K562 (cell line): ENCODE results near the gene OSCP1. TPM values are rescaled to one million over a fixed set of nuclear protein-coding genes. Genes with fewer than 3 reads are reported as not detected.

Experiments
- ARID2 ChIP-seq: fragments of 450-650 bp; IDR thresholded peaks from 2 replicates; pipeline ENCODE4 v1.6.1; 2017; ENCODE audit warnings: antibody characterized with exemption, mild to moderate bottlenecking
- ATF3 ChIP-seq, 2 experiments: fragments of 450-650 bp in 1 of 2; sonication (generic) in 1 of 2; formaldehyde crosslinking in 1 of 2; IDR thresholded peaks in 1 of 2; conservative IDR thresholded peaks in 1 of 2; 2 replicates each; pipeline versions ENCODE4 v1.6.1 to v1.8.1; 2016 to 2023; ENCODE audit warnings: mild to moderate bottlenecking in 2 of 2, moderate library complexity in 2 of 2, inconsistent platforms in 1 of 2, missing genetic modification reagents in 1 of 2
- HNRNPUL1 ChIP-seq: fragments of 200-400 bp; formaldehyde crosslinking; IDR thresholded peaks from 2 replicates; pipeline ENCODE4 v1.6.1; 2017; ENCODE audit warnings: low read length
- KHSRP ChIP-seq: fragments of 450-650 bp; IDR thresholded peaks from 2 replicates; pipeline ENCODE4 v1.6.1; 2017
- NFE2L1 ChIP-seq: fragments of 450-650 bp; IDR thresholded peaks from 2 replicates; pipeline ENCODE4 v1.6.1; 2016; ENCODE audit warnings: missing genetic modification characterization, low read depth, mild to moderate bottlenecking, missing compliant biosample characterization, moderate library complexity, borderline replicate concordance
- NR0B1 ChIP-seq: fragments of 450-650 bp; IDR thresholded peaks from one replicate; pipeline ENCODE4 v1.6.1; 2018; ENCODE audit warnings: mild to moderate bottlenecking, moderate library complexity; ENCODE audit not compliant: partially characterized antibody
- NR2C1 ChIP-seq, 2 experiments: fragments of 450-650 bp; IDR thresholded peaks; 2 replicates each; pipeline ENCODE4 v1.6.1; 2017; ENCODE audit warnings: mild to moderate bottlenecking in 2 of 2, antibody characterized with exemption in 1 of 2, inconsistent platforms in 1 of 2, missing compliant biosample characterization in 1 of 2, missing genetic modification characterization in 1 of 2
- PCBP1 ChIP-seq: fragments of 200-400 bp; formaldehyde crosslinking; IDR thresholded peaks from 2 replicates; pipeline ENCODE4 v1.6.1; 2018; ENCODE audit warnings: mild to moderate bottlenecking, low read depth, low read length; ENCODE audit not compliant: poor library complexity, severe bottlenecking
- PHF8 ChIP-seq: fragments of 200-600 bp; sonication (generic); IDR thresholded peaks from 2 replicates; pipeline ENCODE4 v1.6.1; 2012; ENCODE audit warnings: mixed run types, mild to moderate bottlenecking, inconsistent platforms, low read length, moderate library complexity, borderline replicate concordance
- REST ChIP-seq, 2 experiments: fragments of 450-650 bp; formaldehyde crosslinking in 1 of 2; IDR thresholded peaks; 2 replicates each; pipeline versions ENCODE4 v1.4.0 to v1.6.1; 2014 to 2020; ENCODE audit warnings: mild to moderate bottlenecking in 2 of 2, borderline replicate concordance in 1 of 2, low read depth in 1 of 2
- SETDB1 ChIP-seq: IDR thresholded peaks from one replicate; pipeline ENCODE4 v1.6.1; 2012; ENCODE audit warnings: low read length, control low read depth, inconsistent platforms
- TAF7 ChIP-seq: fragments of 450-650 bp; IDR thresholded peaks from 2 replicates; pipeline ENCODE4 v1.6.1; 2016; ENCODE audit warnings: missing genetic modification characterization, missing compliant biosample characterization
- ZKSCAN8 ChIP-seq: fragments of 200-800 bp; sonication (Bioruptor generic); IDR thresholded peaks from 2 replicates; pipeline ENCODE4 v1.6.1; 2016; ENCODE audit warnings: missing genetic modification characterization, missing compliant biosample characterization
- ZNF41 ChIP-seq: fragments of 250-450 bp; sonication (Bioruptor Pico); conservative IDR thresholded peaks from 2 replicates; pipeline ENCODE4 v1.4.0; 2020; ENCODE audit warnings: mild to moderate bottlenecking
- ZNF766 ChIP-seq: fragments of 200-800 bp; sonication (Bioruptor generic); conservative IDR thresholded peaks from 2 replicates; pipeline ENCODE4 v1.6.1; 2016; ENCODE audit warnings: missing genetic modification characterization, missing compliant biosample characterization
- polyA plus RNA-seq, 8 experiments: library from polyadenylated mRNA; depleted of rRNA in 4 of 8; stranded (reverse) in 5 of 8; unstranded in 3 of 8; fragments of >200 nt; fragmentation: Nextera tagmentation in 2 of 8; fragmentation: Illumina TruSeq in 1 of 8; extraction: Ambion mirVana in 2 of 8; extraction: Trizol in 1 of 8; gene quantifications; 2 replicates each; pipeline versions ENCODE4 v1.2.1 to v1.2.3, GENCODE V29; 2011 to 2014; ENCODE audit warnings: inconsistent platforms in 1 of 8, missing spikeins in 1 of 8
- total RNA-seq, 7 experiments: library from RNA; depleted of rRNA in 6 of 7; stranded (reverse); fragments of >200 nt in 6 of 7; fragmentation: Illumina TruSeq in 2 of 7; extraction: Trizol in 2 of 7; gene quantifications; 2 replicates each; pipeline versions ENCODE4 v1.2.1 to v1.2.3, GENCODE V29; 2011 to 2021; ENCODE audit warnings: low replicate concordance in 1 of 7

OSCP1 gene
- total and polyA plus RNA-seq, 9 of the 15 experiments (the other 6 are each of a cell fraction or from before 2014, with no cell fraction given), result 0.15 to 0.40 (median 0.33) TPM; not detected in 5

- TF ChIP-seq ATF3 (IDR thresholded peaks at IDR 0.05), result no peak
- no peak; the same call in none of the 2 replicates for TF ChIP-seq ATF3 (CRISPR knock-in tag; conservative IDR thresholded peaks at IDR 0.05)
- no peak for TF ChIP-seq NR2C1 (IDR thresholded peaks at IDR 0.05)
- TF ChIP-seq NR2C1 (tag; IDR thresholded peaks at IDR 0.05), result no peak
- TF ChIP-seq REST (IDR thresholded peaks at IDR 0.05; ENCODE audit: borderline replicate concordance), result peak; percentile 52
- no peak for TF ChIP-seq REST (CRISPR knock-in tag; IDR thresholded peaks at IDR 0.05; ENCODE audit: low read depth)
- TF ChIP-seq NR0B1, result no peak
- peak; percentile 9; the same call in 1 of the 2 replicates for TF ChIP-seq PHF8
- TF ChIP-seq ZNF41 (CRISPR knock-in tag), result no peak
- no peak for TF ChIP-seq KHSRP
- TF ChIP-seq SETDB1, result no peak
- no peak for TF ChIP-seq PCBP1
- TF ChIP-seq HNRNPUL1, result no peak
- TF ChIP-seq ARID2, result no peak
- no peak for TF ChIP-seq ZNF766
- no peak for TF ChIP-seq TAF7
- no peak for TF ChIP-seq NFE2L1 (tag)
- no peak for TF ChIP-seq ZKSCAN8 (CRISPR knock-in tag)
Observed at GRCh38 chr1:36384542-36385409, 65.5 kb downstream of the OSCP1 start (continued).
